GM06990 (cell line): ENCODE results near the gene PTPN23.
"Not testable (repeated sequence)": the region's sequence is repeated elsewhere in the genome, so short reads cannot be mapped to it uniquely, and the experiment has no call there.

ENCODE experiments used
- DNase-seq: peaks from one replicate; pipeline ENCODE4 v3.0.0-alpha.2; 2011; ENCODE audit not compliant: insufficient read length; ENCODE audit errors: extremely low read depth
- H3K27me3 ChIP-seq: replicated peaks from 2 replicates; pipeline ENCODE4 v1.6.0; 2011; ENCODE audit warnings: low read length; ENCODE audit not compliant: control insufficient read depth, insufficient read depth
- H3K36me3 ChIP-seq: 2 replicates; pipeline ENCODE4 v1.5.1; 2011; ENCODE audit warnings: low read length; ENCODE audit not compliant: control insufficient read depth, insufficient read depth
- H3K4me3 ChIP-seq: replicated peaks from 2 replicates; pipeline ENCODE4 v1.5.1; 2011; ENCODE audit warnings: low read depth, mild to moderate bottlenecking, control low read depth, low read length
- TF ChIP-seq, protein P1 (sequence below): IDR thresholded peaks from 2 replicates; pipeline ENCODE4 v1.5.1; 2011; ENCODE audit warnings: low read length, control low read depth, mild to moderate bottlenecking, inconsistent platforms; ENCODE audit not compliant: insufficient read depth, poor library complexity, severe bottlenecking

The PTPN23 gene

DNA sequence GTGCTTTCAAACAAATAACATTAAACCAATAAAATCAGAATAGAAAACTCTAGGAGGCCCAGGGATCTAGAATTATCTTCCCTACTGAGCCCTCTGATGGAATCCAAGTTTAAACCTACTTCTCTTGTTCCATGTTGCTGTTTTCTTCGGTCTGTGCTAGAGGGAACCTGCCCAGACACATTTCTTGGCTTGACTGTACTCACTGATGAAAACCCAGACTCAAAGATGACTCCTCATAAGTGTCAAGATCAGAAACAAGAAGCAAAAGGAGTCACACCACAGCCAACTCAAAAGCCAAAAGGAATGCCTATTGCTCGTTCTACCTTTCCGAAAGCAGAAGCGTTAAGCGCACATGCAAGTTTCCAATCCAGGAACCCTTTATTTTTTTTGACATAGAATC is 63.3 kb downstream of the PTPN23 start:
- TF ChIP-seq, protein P1, sequence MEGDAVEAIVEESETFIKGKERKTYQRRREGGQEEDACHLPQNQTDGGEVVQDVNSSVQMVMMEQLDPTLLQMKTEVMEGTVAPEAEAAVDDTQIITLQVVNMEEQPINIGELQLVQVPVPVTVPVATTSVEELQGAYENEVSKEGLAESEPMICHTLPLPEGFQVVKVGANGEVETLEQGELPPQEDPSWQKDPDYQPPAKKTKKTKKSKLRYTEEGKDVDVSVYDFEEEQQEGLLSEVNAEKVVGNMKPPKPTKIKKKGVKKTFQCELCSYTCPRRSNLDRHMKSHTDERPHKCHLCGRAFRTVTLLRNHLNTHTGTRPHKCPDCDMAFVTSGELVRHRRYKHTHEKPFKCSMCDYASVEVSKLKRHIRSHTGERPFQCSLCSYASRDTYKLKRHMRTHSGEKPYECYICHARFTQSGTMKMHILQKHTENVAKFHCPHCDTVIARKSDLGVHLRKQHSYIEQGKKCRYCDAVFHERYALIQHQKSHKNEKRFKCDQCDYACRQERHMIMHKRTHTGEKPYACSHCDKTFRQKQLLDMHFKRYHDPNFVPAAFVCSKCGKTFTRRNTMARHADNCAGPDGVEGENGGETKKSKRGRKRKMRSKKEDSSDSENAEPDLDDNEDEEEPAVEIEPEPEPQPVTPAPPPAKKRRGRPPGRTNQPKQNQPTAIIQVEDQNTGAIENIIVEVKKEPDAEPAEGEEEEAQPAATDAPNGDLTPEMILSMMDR, result no peak

DNA sequence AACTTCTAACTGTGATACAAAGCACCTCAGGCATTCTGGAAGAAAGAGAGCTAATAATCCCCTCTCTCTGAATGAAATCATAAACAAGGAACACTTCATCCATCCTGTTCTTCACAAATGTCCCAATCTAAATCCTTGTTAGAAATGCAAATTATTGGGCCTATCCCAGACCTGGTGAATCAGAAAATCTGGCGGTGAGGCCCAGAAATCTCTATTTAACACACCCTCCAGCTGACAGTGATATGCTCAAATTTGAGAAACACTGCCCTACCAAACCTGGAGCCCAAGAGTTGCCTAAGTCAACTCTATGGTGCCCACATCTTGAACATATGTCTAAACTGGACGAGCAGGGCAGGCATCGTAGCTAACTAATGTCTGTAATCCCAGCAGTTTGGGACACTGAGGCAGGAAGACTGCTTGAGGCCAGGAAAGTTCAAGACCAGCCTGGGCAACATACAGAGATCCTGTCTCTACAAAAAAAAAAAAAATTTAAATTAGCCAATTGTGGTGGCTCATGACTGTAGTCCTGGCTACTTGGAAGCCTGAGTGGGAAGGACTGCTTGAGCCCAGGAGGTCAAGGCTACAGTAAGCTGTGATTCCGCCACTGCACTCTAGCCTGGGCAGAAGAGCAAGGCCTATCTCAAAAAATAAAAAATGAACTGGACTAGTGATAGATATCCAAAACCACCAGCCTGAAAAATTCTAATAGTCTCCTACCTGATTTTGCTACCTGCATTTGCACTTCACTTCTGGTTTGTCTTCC is 71.8 kb downstream of the PTPN23 start:
- Histone ChIP-seq H3K36me3 (no peaks in the 10 kb centered on the region), H3K27me3 (no peaks in the 10 kb centered on the region), H3K4me3 (no peak overlapping the region)
- TF ChIP-seq, protein P1, result no peak
- DNase-seq, result no peak

More for the DNA sequence above, 63.3 kb downstream of the PTPN23 start:
- Histone ChIP-seq H3K4me3 (no peak overlapping the region), H3K27me3 (no peaks in the 10 kb centered on the region), H3K36me3 (peaks cover 2% of the 10 kb centered on the region)
- DNase-seq, result no peak

DNA sequence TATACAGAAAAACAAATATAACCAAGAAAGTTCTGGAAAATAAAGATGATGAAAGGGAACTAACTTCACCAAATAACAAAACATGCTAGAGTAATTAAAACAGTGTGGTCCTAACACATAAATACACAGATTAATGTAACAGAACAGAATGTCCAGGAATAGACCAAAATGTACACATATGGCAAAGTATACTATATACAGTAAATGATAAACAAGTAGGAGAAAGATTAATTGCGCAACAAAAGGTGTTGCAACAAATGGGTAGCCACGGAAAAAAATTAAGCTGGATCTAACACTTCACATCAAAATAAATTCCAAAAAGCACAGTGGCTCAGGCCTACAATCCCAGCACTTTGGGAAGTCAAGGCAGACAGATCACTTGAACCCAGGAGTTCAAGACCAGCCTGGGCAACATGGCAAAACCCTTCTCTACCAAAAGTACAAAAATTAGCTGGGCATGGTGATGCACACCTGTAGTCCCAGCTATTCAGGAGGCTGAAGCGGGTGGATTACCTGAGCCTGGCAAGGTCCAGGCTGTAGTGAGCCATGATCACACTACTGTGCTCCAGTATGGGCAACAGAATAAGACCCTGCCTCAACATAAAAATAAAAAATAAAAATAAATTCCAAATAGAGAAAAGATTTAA is 75.1 kb downstream of the PTPN23 start:
- no peaks in the 10 kb centered on the region for H3K27me3 ChIP-seq
- DNase-seq, result no peak
- TF ChIP-seq, protein P1, result no peak
- no peak overlapping the region for H3K4me3 ChIP-seq
- no peaks in the 10 kb centered on the region for H3K36me3 ChIP-seq

DNA sequence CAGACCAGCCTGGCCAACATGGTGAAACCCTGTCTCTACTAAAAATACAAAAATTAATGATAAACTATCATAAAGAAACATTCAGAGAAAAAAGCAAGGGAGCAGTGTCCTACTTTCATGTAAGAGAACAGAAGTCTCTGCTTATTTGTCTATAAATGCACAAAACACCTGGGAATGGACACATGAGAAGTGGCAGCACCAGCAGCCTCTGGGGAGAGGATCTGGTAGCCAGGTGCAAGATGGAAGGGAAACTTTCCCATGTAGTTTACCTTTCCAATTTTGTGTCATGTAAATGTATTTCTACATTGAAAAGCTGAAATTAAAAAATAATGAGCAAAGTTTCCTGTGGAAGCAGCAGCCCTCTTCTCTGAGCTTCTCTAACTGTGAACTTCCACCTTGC is 76.2 kb downstream of the PTPN23 start:
- H3K4me3 ChIP-seq, result no peak overlapping the region
- H3K27me3 ChIP-seq, result no peaks in the 10 kb centered on the region
- TF ChIP-seq, protein P1, result no peak
- DNase-seq, result no peak
- H3K36me3 ChIP-seq, result no peaks in the 10 kb centered on the region

DNA sequence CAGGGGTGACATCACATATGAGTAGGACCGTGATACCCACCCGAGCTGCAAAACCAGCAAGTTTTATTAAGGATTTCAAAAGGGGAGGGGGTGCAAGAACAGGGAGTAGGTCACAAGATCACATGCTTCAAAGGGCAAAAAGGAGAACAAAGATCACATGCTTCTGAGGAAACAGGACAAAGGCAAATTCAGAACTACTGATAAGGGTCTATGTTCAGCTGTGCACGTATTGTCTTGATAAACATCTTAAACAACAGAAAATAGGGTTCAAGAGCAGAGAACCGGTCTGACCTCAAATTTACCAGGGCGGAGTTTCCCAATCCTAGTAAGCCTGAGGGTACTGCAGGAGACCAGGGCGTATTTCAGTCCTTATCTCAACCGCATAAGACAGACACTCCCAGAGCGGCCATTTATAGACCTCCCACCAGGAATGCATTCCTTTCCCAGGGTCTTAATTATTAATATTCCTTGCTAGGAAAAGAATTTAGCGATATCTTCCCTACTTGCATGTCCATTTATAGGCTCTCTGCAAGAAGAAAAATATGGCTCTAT is 78.8 kb downstream of the PTPN23 start:
- not testable (repeated sequence) for H3K36me3 ChIP-seq, H3K27me3 ChIP-seq, DNase-seq, H3K4me3 ChIP-seq
